H1 (cell line): ENCODE results near the gene SERPINB6. TPM values are rescaled to one million over a fixed set of nuclear protein-coding genes. Genes with fewer than 3 reads are reported as not detected.

Source experiments
- GTF2F1 ChIP-seq: IDR thresholded peaks from 2 replicates; pipeline ENCODE4 v1.6.1; 2012; ENCODE audit warnings: low read depth, low read length, improper control_type of control experiment, borderline replicate concordance
- SP1 ChIP-seq: IDR thresholded peaks from 2 replicates; pipeline ENCODE4 v1.6.1; 2011; ENCODE audit warnings: low read depth, low read length
- TEAD4 ChIP-seq: IDR thresholded peaks from 2 replicates; pipeline ENCODE4 v1.6.1; 2012; ENCODE audit warnings: low read depth, low read length, inconsistent platforms, mixed read lengths
- polyA plus RNA-seq, 7 experiments: library from polyadenylated mRNA; depleted of rRNA in 3 of 7; stranded (reverse) in 5 of 7; unstranded in 2 of 7; fragments of >200 nt in 5 of 7; fragments of 200-250 nt in 2 of 7; gene quantifications; 1 replicate in 5 of 7; 2 replicates in 1 of 7; 4 replicates in 1 of 7; pipeline versions ENCODE4 v1.2.1 to v1.2.3, GENCODE V29; 2011 to 2013; ENCODE audit warnings: missing spikeins in 2 of 7, mixed read lengths in 2 of 7
- total RNA-seq: library from RNA; stranded (reverse); fragmentation: NEBNext Ultra II Directional; extraction: Animal tissue kit (Norgen Biotek cat#: 25700); gene quantifications from 2 replicates; pipeline ENCODE4 v1.2.1, GENCODE V29; 2021
- TF ChIP-seq, protein P1 (sequence below): IDR thresholded peaks from 2 replicates; pipeline ENCODE4 v1.6.1; 2012; ENCODE audit warnings: inconsistent platforms

The SERPINB6 gene
- total and polyA plus RNA-seq, 2 of the 8 experiments (the other 6 are each of a cell fraction or from before 2014, with no cell fraction given), result 27.2 to 29.4 TPM

GRCh38 chr6:2989332-2990247, 18.2 kb upstream of the SERPINB6 start (continued):
- TF ChIP-seq TEAD4 (0 out of 2 replicates have a peak, but pooled peaks have one; percentile 25), GTF2F1 (no peak), SP1 (peak; percentile 82)
- TF ChIP-seq, protein P1, sequence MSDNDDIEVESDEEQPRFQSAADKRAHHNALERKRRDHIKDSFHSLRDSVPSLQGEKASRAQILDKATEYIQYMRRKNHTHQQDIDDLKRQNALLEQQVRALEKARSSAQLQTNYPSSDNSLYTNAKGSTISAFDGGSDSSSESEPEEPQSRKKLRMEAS, result peak; percentile 37; the same call in 1 of the 2 replicates
